NCI-H146 treated with DMSO at 0.1 percent for 48 hours (cell line): ENCODE measurements around the gene DPAGT1.
"Not testable (repeated sequence)": the region's sequence is repeated elsewhere in the genome, so short reads cannot be mapped to it uniquely, and the experiment has no call there.

ENCODE experiments used
- DNase-seq: peaks from one replicate; lab custom pipeline; 2025; ENCODE audit not compliant: unreplicated experiment; lab: John Stamatoyannopoulos, UW

Gene DPAGT1

GRCh38 chr11:119116235-119116594 is 14.6 kb upstream of the DPAGT1 start:
- no peak for DNase-seq

- no peak for DNase-seq
Observed at GRCh38 chr11:119115484-119116234, 14.0 kb upstream of the DPAGT1 start.

GRCh38 chr11:119114351-119114750 is 12.7 kb upstream of the DPAGT1 start:
- no peak for DNase-seq

GRCh38 chr11:119113716-119114115 is 12.1 kb upstream of the DPAGT1 start:
- no peak for DNase-seq

GRCh38 chr11:119112314-119113020 is 10.8 kb upstream of the DPAGT1 start:
- DNase-seq, result no peak

- DNase-seq, result no peak
Observed at GRCh38 chr11:119111361-119111925, 9.8 kb upstream of the DPAGT1 start.

GRCh38 chr11:119110439-119110838 is 8.8 kb upstream of the DPAGT1 start:
- no peak for DNase-seq

- no peak for DNase-seq
Observed at GRCh38 chr11:119109843-119110242, 8.2 kb upstream of the DPAGT1 start.

GRCh38 chr11:119108857-119109221 is 7.2 kb upstream of the DPAGT1 start:
- DNase-seq, result peak; percentile 22

GRCh38 chr11:119108146-119108856 is 6.6 kb upstream of the DPAGT1 start:
- peak; percentile 76 for DNase-seq

GRCh38 chr11:119107538-119108145 is 6.0 kb upstream of the DPAGT1 start:
- DNase-seq, result no peak

GRCh38 chr11:119106564-119107537 is 5.2 kb upstream of the DPAGT1 start, which contains the start of gene C2CD2L:
Gene C2CD2L (plus strand): TSS chr11:119107344. CDS start chr11:119107742, 398 bp downstream.
- DNase-seq, result peak; percentile 79

- no peak for DNase-seq
Observed at GRCh38 chr11:119103793-119104192, 2.1 kb upstream of the DPAGT1 start.

- DNase-seq, result not testable (repeated sequence)
Observed at GRCh38 chr11:119103161-119103664, 1.6 kb upstream of the DPAGT1 start.

GRCh38 chr11:119100994-119101758 is 477 bp downstream of the DPAGT1 start:
- peak; percentile 65 for DNase-seq

- peak; percentile 10 for DNase-seq
Observed at GRCh38 chr11:119100246-119100970, 1.2 kb downstream of the DPAGT1 start.

GRCh38 chr11:119099711-119100110 is 1.9 kb downstream of the DPAGT1 start:
- no peak for DNase-seq
